Iris pigment epithelial cell (primary cell): ENCODE results near the gene NGDN.
"Not testable (repeated sequence)": the region's sequence is repeated elsewhere in the genome, so short reads cannot be mapped to it uniquely, and the experiment has no call there.

Experiments used
- DNase-seq: peaks from one replicate; pipeline ENCODE4 v3.0.0-alpha.2; 2011; ENCODE audit warnings: low read depth

Gene NGDN

GRCh38 chr14:23469127-23469905 is at the start of gene NGDN:
Gene NGDN, plus strand, starts transcription at chr14:23469703. Its CDS starts 13 bp downstream, at chr14:23469716.
- DNase-seq = peak; percentile 100

DNA sequence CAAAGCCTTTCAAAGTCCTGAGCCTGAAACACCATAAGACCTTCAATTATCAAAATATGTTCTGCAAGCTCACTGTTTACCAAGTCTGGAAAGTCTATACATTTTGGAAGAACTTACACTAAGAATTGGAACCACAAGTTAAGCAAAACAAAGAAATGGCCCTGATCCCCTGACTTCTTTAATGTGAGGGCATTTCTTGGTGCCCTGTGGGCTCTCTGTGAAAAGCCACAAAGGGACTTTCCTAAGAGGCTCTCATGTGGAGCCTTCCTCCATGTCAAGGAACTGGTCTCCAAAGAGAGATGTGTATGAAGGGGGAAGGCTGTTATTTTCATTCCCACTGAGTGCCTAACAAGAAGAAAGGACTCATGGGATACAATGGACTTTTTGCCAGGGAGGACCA is 47.9 kb upstream of the NGDN start:
- no peak for DNase-seq

DNA sequence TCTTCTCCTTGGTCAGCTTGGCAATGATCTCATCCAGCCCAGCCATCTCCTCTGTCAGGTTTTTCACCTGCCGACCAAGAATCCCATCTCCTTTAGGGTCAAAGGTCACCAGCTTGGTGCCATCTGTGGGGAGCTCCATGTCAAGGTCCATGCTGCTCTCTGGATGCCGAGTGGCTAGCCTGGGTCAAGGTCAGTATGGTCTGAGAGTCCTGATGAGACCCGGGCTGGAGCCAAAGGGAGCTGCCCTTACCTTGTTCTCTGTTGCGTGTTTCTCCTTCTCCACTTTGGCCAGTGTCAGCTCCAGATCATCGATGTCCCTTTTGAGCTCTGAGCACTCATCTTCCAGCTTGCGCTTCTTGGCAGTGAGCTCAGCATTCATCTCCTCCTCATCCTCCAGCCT is 45.8 kb upstream of the NGDN start:
- DNase-seq = no peak

- DNase-seq = no peak
Observed at GRCh38 chr14:23425169-23425568, 44.3 kb upstream of the NGDN start.

GRCh38 chr14:23425798-23426197 is 43.7 kb upstream of the NGDN start:
- DNase-seq = not testable (repeated sequence)

DNA sequence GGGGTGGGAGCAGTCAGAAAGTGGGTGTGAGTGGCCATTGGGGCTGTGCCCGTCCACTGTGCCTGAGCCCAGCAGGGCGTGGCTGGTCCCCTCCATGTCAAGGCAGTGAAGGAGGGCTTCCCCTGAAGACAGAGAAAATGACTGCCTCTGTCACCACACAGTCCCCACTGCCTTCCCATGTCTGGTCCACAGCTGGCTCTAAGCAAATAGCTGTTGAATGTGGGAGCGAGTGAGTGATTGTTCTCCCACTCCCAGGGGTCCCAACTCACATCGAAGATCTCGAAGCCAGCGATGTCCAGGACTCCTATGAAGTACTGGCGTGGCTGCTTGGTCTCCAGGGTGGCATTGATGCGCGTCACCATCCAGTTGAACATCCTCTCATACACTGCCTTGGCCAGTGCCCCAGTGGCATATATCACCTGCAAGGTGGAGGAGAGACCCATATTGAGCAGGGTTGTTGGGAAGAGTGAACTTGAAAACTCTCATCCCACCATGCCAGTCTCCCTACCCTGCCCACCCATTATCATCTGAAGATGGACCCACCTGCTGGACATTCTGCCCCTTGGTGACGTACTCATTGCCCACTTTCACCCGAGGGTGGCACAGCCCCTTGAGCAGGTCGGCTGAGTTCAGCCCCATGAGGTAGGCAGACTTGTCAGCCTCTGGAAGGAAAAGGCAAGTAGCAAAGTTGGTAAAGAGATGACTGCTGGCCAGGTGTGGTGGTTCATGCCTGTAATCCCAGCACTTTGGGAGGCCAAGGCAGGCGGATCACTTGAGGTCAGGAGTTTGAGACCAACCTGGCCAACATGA is 40.6 kb upstream of the NGDN start:
- no peak for DNase-seq

DNA sequence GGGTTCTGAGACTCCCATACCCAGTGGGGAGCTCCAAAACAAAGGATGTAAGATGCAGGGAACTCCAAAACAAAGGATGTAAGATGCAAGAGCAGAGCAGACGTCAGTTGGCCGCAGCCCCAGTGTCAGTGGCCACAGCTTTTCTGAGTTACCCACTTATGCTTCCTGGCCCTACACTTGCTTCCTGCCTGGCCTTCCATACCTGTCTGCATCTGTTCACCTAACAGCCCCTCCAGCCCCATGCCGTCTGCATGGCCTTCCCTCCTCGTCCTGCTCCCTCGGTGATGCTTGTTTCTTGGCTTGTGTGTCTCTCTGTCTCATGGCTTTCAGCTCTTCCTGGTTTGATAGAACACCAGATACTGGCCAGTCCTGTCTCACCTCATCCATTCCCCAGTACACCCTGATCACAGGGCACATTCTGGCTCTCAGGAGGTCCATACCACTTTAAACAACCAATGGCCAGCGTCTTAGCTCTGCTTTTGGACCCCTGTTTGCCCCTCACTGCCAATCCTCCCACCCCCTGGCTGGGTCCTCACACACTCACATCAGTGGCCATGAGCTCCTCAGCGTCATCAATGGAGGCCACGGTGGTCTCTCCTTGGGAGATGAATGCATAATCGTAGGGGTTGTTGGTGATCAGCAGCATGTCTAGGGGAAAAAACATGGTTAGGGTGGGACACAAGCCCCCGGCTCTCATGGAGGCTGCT is 39.3 kb upstream of the NGDN start:
- DNase-seq = no peak

DNA sequence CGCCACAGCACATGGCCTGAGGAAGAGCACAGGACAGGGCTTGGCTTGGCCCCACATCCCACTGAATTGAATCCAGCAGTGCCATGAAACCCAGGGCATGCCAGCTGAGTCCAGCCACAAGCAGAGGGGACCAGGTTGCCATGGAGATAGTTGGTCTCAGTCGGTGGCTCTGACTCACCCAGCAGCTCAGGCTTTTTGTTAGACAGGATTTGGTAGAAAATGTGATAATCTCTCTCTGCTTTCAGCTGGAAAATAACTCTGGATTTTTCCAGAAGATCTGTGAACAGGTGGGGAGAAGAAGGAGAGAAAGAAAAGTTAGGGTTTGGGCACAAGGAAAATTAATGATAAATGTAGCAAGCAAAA is 38.8 kb upstream of the NGDN start:
- DNase-seq = peak; percentile 17

GRCh38 chr14:23431486-23431885 is 38.0 kb upstream of the NGDN start:
- DNase-seq = no peak

- no peak for DNase-seq
Observed at GRCh38 chr14:23432102-23432925, 37.2 kb upstream of the NGDN start.

DNA sequence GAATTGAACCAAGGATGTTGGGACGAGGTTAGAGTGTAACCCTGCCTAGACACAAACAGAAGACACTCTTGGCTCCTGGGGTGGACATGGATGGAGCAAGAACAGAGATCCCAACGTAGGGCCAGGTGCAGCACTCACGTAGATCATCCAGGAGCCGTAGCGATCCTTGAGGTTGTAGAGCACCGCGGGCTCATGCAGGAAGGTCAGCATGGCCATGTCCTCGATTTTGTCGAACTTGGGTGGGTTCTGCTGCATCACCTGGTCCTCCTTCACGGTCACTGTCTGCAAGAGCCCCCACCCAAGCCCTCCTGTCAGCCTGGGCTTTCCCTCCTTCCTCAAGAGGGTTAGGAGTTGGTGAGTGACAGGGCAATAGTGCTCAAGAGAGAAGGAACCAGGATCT is 36.6 kb upstream of the NGDN start:
- no peak for DNase-seq

DNA sequence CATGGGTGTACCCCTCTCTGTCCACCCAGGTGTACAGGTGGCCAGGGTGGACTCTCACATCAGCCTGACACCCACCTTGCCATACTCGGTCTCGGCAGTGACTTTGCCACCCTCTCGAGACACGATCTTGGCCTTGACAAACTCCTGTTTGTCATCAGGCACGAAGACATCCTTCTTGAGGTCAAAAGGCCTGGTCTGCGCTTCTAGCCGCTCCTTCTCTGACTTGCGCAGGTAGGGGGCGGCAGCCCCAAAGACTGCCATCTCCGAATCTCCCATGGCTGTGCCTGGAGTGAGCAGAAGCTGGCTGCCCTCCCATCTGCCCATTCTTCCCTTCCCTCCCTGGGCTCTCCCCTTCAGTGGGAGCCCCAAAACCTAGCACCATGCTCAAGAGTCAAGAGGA is 36.0 kb upstream of the NGDN start:
- no peak for DNase-seq

DNA sequence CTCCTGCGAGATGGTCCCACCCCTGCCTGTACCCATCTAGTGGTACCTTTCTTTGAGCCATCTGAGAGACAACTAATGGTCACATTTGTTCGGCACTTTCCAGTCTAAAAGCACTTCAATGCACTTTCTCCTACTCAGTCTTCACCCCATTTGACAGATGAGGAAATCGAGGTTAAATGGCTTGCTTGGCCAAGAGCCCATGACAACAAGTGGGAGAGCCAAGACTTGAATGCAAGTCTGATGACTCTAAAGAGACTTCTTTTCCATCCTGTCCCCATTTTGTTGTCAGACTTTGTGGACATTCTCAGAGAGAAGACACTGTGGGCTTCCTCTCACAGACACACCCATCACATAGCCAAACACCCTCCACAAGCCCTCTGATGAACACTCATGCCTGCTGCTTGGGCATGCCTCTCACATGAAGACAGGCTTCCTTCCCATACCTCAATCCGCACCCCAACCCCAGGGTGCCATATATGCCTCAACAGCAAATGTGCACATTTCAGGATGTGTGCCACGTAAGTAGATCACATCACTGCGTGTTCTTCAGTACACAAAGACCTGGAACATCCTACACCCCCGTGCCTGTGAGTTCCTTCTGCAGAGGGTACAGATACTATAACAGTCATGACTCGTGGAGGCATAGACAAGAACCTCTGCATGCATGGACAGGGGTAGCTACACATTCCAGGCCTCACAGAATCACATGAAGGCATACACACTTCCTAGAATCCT is 34.8 kb upstream of the NGDN start:
- no peak for DNase-seq

DNA sequence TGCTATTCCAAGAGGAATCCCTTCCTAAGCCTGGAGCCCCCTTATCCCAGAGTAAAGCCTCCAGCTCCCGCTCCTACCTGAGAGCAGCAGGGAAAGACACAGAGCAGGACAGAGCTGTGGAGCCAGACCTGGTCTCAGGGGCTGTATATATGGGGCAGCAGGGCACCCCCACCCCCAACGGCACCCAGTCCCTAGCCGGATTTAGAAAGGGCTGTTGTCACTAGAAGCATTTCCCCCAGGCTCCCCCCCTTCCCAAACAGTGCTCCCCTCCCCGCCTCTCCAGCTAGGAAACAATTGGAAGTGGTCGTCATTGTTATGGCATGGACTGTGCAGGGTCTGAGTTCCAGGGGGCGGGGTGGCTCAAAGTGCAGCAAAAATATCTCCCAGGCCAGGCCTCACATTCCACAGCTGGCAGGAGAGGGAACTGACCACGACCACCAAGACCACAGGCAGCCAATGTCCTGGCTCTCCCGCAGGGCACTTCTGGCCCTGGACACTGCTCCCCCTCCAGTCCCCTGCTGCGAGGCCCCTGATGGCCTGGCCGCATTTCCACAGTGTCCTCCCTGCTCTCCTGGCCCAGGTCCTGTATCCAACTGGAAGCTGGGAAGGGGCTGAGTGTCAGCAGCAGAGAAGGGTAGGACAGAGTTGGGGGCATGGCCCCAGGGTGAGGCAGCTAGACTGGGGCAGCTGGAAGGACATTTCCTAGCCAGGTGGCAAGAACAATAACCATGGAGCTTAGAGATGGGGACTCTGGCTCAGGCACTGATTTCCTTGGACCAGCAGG is 33.8 kb upstream of the NGDN start, which contains the start of gene MYH7:
MYH7 (minus strand) TSS at position 118 of the 784 bp plus-strand sequence. CDS start 1,928 bp downstream, outside the sequence.
- DNase-seq = no peak

DNA sequence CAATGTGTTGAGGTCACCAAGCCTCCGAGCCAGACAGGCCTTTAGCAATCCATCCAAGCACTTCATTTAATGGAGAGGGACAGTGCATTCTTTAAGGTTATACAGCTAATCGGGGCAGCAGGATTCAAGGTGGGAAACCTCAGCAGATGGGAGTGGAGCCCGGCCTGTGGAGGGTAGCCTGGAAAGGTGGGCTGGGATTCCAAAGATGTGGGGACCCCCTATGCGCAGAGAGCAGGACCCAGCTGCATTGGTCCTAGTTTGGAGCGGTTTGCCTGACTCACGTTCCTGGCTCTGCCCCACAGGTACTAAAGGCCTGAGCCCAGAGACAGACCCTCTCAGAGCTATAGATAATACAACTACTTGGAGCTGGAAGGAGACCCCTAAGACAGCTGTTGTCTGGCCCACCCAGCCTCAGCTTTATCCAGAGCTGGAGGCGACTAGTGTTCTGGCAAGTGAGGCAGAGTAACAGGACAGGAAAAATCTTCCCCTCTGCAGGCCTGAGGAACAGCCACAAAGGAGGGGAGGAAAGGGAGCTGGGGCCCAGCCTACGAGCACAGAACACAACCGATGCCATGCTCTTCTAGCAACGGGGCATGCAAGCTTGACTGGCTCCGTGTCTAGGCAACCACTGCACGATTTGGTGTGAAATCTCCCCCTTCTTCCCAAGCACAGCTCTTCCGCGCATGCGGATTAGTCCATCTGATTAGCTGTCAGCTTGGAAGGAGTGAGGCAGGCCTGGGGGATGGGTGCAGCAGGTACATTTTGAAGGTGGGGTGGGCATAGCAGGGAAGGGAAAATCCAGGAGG is 33.0 kb upstream of the NGDN start:
- no peak for DNase-seq

- DNase-seq = no peak
Observed at GRCh38 chr14:23437133-23438100, 32.1 kb upstream of the NGDN start.

DNA sequence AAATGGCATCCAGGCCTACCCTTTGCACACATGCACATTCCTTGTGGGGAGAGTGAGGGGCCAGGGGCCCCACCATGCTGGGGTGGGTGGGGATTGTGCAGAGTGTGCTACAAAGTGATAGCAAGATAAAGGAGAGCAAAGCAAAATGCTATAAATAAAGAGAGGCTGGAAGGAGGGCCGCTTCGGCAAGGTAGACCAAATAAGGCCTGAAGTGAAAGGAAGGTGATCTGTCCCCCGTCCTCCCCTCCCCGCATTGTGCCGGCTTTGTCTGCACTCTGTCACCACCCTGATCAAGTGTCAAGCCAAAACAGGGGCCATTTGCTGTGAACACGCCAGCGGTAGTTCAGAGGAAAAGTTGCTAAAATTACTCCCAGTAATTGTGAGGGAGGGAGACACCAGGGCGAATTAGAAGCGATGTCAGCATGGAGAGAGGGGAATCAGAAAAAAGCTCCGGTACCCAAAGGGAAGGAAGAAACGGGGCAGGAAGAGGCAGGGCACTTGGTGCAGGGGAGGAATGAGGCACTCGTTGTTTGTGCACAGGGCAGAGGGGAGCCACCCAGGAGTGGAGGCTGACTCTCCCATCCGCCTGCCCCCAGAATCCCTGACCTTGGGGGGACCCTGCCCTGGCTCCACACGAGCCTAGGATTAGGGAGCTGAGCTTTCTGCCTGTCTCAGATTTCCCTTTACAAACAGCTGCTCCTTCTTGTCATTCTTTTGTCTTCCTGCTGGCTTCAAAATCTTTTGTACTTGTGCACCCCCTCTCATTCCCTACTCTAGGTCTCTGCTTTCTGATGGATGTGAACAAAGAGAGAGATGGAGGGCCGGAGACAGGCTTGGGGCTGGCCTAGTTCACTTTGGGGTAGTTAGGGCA is 31.2 kb upstream of the NGDN start:
- DNase-seq = no peak
